GM12891 (cell line): ENCODE results near the gene C1QTNF3.

Source experiments
- POLR2A ChIP-seq: IDR thresholded peaks from 2 replicates; pipeline ENCODE4 v1.6.1; 2011; ENCODE audit warnings: low read depth, low read length, control low read depth
- TAF1 ChIP-seq: IDR thresholded peaks from 2 replicates; pipeline ENCODE4 v1.6.1; 2011; ENCODE audit warnings: low read depth, low read length, control low read depth

- TF ChIP-seq POLR2A (no peak), TAF1 (no peak)
Measured at GRCh38 chr5:33984671-33985124, 58.3 kb downstream of the C1QTNF3 start, which contains the start of gene SLC45A2.
